ENCODE measurements around the gene MTR. TPM values are rescaled to one million over a fixed set of nuclear protein-coding genes. Genes with fewer than 3 reads are reported as not detected.

The MTR gene
- total and polyA plus RNA-seq, 9 of the 15 experiments (the other 6 are each of a cell fraction or from before 2014, with no cell fraction given): 3.4 to 44.3 (median 20.3) TPM

- H3K4me2 ChIP-seq (ENCODE audit: insufficient read depth, low read length): no peak overlapping the region
- no TSS peak for BruUV-seq (replicated peaks)
- H3K36me3 ChIP-seq (ENCODE audit: control insufficient read depth, insufficient read depth, low read length): peaks cover 90% of the 10 kb centered on the region
- H3K9me3 ChIP-seq (replicated peaks; ENCODE audit: control insufficient read depth, insufficient read depth, low read depth, low read length): no peaks in the 10 kb centered on the region
- H3K4me1 ChIP-seq (replicated peaks in 1 of 2; ENCODE audit: control insufficient read depth in 2 of 2, insufficient read depth in 2 of 2, low read length in 2 of 2): no peaks in the 10 kb centered on the region
- no peaks in the 10 kb centered on the region for H4K20me1 ChIP-seq (replicated peaks; ENCODE audit: control insufficient read depth, insufficient read depth, low read length)
- TF ChIP-seq SAFB (IDR thresholded peaks at IDR 0.05; ENCODE audit: borderline replicate concordance, low read depth, low read length): no peak
- TF ChIP-seq ZBTB5 (IDR thresholded peaks at IDR 0.05): no peak
- TF ChIP-seq POLR2AphosphoS5 (IDR thresholded peaks at IDR 0.05; ENCODE audit: control insufficient read depth, insufficient read depth, low read depth, low read length): no peak
- TF ChIP-seq KAT7 (CRISPR knock-in tag; IDR thresholded peaks at IDR 0.05; ENCODE audit: borderline replicate concordance): no peak
- TF ChIP-seq BCOR (IDR thresholded peaks at IDR 0.05): no peak
- no peak for TF ChIP-seq ATF2 (CRISPR knock-in tag; IDR thresholded peaks at IDR 0.05)
- TF ChIP-seq ARID2 (IDR thresholded peaks at IDR 0.05): no peak
- no peak for TF ChIP-seq ZC3H11A (IDR thresholded peaks at IDR 0.05; ENCODE audit: low read depth, low read length)
- no peak for TF ChIP-seq RB1 (IDR thresholded peaks at IDR 0.05; ENCODE audit: low read depth)
- ATAC-seq: no peak
- no peak overlapping the region for H3K27ac ChIP-seq (ENCODE audit: extremely low read depth, low read depth, low read length)
- H3K9ac ChIP-seq (ENCODE audit: insufficient read depth in 1 of 2, low read depth in 2 of 2, low read length in 2 of 2): no peak overlapping the region
- in situ Hi-C loops (cut with MboI) (no loop called here), intact Hi-C loops (cut with micrococcal nuclease) (no loop called here)
- H2AFZ ChIP-seq (ENCODE audit: low read depth, low read length): no peak overlapping the region
- H3K9me1 ChIP-seq (ENCODE audit: control insufficient read depth, insufficient read depth, low read length): no peaks in the 10 kb centered on the region
- no peaks in the 10 kb centered on the region for H3K27me3 ChIP-seq (ENCODE audit: control insufficient read depth in 2 of 2, insufficient read depth in 2 of 2, low read length in 2 of 2)
- FAIRE-seq: no peak
- CTCF ChIA-PET (ENCODE audit: low intra/inter-chr PET ratio): no interaction called here
- no peak overlapping the region for H3K4me3 ChIP-seq
- no peak for DNase-seq (ENCODE audit: extremely low read depth in 1 of 4, low spot score in 3 of 4)
- POLR2A ChIA-PET: no interaction called here
- no peaks in the 10 kb centered on the region for H3K79me2 ChIP-seq (ENCODE audit: control insufficient read depth, insufficient read depth, low read length)
- 96% methylated on average over 4 of the region's 4 CpGs for WGBS (ENCODE audit: insufficient coverage, low coverage, missing lambda C conversion rate)
Measured at GRCh38 chr1:236860101-236860500, 65.0 kb downstream of the MTR start.

All from K562 (cell line).